ENCODE results near the gene PSAP. TPM values are rescaled to one million over a fixed set of nuclear protein-coding genes. Genes with fewer than 3 reads are reported as not detected.

The PSAP gene
- total RNA-seq, 1 donor from 2014 or later, result 1,124 TPM

DNA sequence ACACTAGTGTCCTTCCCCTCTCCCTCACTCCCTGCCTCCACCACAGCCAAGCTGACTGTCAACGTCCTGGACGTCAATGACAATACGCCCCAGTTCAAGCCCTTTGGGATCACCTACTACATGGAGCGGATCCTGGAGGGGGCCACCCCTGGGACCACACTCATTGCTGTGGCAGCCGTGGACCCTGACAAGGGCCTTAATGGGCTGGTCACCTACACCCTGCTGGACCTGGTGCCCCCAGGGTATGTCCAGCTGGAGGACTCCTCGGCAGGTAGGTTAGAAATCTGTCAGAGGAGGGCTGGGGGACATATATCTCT lies 52.8 kb downstream of the PSAP start:
- Histone ChIP-seq H3K4me3 (ENCODE audit: low read depth, low read length) (no peak overlapping the region), H3K27me3 (ENCODE audit: control insufficient read depth, insufficient read depth, low read length) (no peaks in the 10 kb centered on the region), H3K36me3 (ENCODE audit: control insufficient read depth, insufficient read depth, low read length) (no peaks in the 10 kb centered on the region)
- no peak for DNase-seq (ENCODE audit: low read depth)
- FAIRE-seq, result no peak
- no peak for TF ChIP-seq CTCF (IDR thresholded peaks at IDR 0.05; ENCODE audit: insufficient read depth, low read length, severe bottlenecking)

- FAIRE-seq (no peak), DNase-seq (ENCODE audit: low read depth) (no peak)
- Histone ChIP-seq H3K4me3 (ENCODE audit: low read depth, low read length) (no peak overlapping the region), H3K27me3 (ENCODE audit: control insufficient read depth, insufficient read depth, low read length) (no peaks in the 10 kb centered on the region), H3K36me3 (ENCODE audit: control insufficient read depth, insufficient read depth, low read length) (no peaks in the 10 kb centered on the region)
- no peak for TF ChIP-seq CTCF (IDR thresholded peaks at IDR 0.05; ENCODE audit: insufficient read depth, low read length, severe bottlenecking)
Observed at GRCh38 chr10:71797533-71798307, 53.3 kb downstream of the PSAP start.

DNA sequence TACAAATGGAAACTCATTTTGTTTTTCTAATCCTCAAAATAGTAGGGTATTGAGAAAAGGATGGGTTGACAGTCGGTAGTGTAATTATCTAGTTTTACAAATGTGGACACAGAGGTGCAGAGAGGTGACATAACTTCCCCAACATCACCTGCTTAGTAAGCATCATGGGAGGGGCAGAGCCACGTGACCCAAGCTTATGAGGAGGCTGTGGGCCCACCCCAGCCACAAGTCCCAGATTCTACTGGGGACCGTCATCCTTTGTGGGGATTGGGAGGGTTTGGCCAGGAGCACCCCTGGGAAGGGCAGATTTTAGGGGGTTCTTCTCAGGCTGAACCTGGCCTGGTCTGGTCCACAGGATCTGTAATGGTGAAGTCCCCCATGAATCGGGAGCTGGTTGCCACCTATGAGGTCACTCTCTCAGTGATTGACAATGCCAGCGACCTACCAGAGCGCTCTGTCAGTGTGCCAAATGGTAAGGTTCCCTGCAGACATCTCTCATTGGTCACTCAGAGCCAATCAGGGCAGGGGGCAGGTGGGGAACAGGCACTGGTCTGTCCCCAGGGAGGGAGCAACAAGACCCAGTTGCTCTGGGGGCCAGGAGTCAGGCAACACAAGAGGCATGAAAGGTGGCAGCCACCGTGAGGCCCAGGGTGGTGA lies 54.2 kb downstream of the PSAP start:
- no peak for FAIRE-seq
- no peak for DNase-seq (ENCODE audit: low read depth)
- TF ChIP-seq CTCF (IDR thresholded peaks at IDR 0.05; ENCODE audit: insufficient read depth, low read length, severe bottlenecking), result no peak
- H3K4me3 ChIP-seq (ENCODE audit: low read depth, low read length), result no peak overlapping the region
- no peaks in the 10 kb centered on the region for H3K36me3 ChIP-seq (ENCODE audit: control insufficient read depth, insufficient read depth, low read length)
- H3K27me3 ChIP-seq (ENCODE audit: control insufficient read depth, insufficient read depth, low read length), result no peaks in the 10 kb centered on the region

GRCh38 chr10:71795248-71795647 lies 55.8 kb downstream of the PSAP start:
- no peak overlapping the region for H3K4me3 ChIP-seq (ENCODE audit: low read depth, low read length)
- H3K27me3 ChIP-seq (ENCODE audit: control insufficient read depth, insufficient read depth, low read length), result no peaks in the 10 kb centered on the region
- no peak for TF ChIP-seq CTCF (IDR thresholded peaks at IDR 0.05; ENCODE audit: insufficient read depth, low read length, severe bottlenecking)
- FAIRE-seq, result peak; percentile 93
- H3K36me3 ChIP-seq (ENCODE audit: control insufficient read depth, insufficient read depth, low read length), result no peaks in the 10 kb centered on the region
- peak; percentile 8 for DNase-seq (ENCODE audit: low read depth)

DNA sequence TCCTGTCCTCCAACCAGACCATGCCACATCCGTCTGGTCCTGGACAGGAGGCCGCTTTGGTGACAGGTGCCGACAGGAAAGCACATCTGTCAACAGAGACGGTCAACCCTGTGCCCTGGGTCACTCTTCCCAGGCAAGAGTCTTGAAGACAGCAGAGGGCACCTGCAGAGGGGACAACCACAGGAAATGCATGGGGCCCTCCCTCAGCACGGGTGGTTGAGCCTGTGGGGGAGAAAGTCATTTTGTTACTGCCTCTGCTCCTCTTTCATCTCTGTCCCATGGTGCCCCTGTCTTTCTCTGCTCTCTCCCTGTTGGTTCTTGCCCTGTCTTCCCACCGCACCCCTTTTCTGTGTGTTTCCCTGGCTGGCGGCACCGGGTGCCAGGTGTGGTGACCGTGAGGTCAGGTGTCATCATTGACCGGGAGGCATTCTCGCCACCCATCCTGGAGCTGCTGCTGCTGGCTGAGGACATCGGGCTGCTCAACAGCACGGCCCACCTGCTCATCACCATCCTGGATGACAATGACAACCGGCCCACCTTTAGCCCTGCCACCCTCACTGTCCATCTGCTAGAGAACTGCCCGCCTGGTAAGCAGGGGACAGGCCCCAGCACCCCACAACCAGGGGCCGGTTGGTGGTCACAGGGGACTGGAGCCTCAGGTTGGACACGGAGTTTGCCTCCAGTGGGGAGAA lies 60.2 kb downstream of the PSAP start:
- no peak for FAIRE-seq
- no peak overlapping the region for H3K4me3 ChIP-seq (ENCODE audit: low read depth, low read length)
- H3K36me3 ChIP-seq (ENCODE audit: control insufficient read depth, insufficient read depth, low read length), result no peaks in the 10 kb centered on the region
- H3K27me3 ChIP-seq (ENCODE audit: control insufficient read depth, insufficient read depth, low read length), result no peaks in the 10 kb centered on the region
- no peak for DNase-seq (ENCODE audit: low read depth)
- TF ChIP-seq CTCF (IDR thresholded peaks at IDR 0.05; ENCODE audit: insufficient read depth, low read length, severe bottlenecking), result no peak
